H9 (cell line): Measurements from ENCODE around the gene NCKAP5. TPM values are rescaled to one million over a fixed set of nuclear protein-coding genes. Genes with fewer than 3 reads are reported as not detected.

Source experiments
- DNase-seq: peaks from one replicate; pipeline ENCODE4 v3.0.0-alpha.2; 2017
- H2AFZ ChIP-seq: one replicate; pipeline ENCODE4 v1.6.1; 2013; ENCODE audit warnings: mild to moderate bottlenecking, low read length, control low read depth, moderate library complexity
- H2AK5ac ChIP-seq: 2 replicates; pipeline ENCODE4 v1.6.1; 2013; ENCODE audit warnings: low read length, control low read depth, mixed read lengths; ENCODE audit not compliant: insufficient read length
- H2BK120ac ChIP-seq: one replicate; pipeline ENCODE4 v1.6.1; 2013; ENCODE audit warnings: low read depth, mild to moderate bottlenecking, low read length, control low read depth, inconsistent platforms; ENCODE audit not compliant: poor library complexity, severe bottlenecking
- H2BK12ac ChIP-seq: 2 replicates; pipeline ENCODE4 v1.6.1; 2013; ENCODE audit warnings: low read length, control low read depth, mixed read lengths, low read depth; ENCODE audit not compliant: insufficient read length
- H2BK15ac ChIP-seq: 2 replicates; pipeline ENCODE4 v1.6.1; 2013; ENCODE audit warnings: low read depth, low read length, control low read depth
- H2BK20ac ChIP-seq: one replicate; pipeline ENCODE4 v1.6.1; 2013; ENCODE audit warnings: low read depth, mild to moderate bottlenecking, low read length, control low read depth, inconsistent platforms; ENCODE audit not compliant: poor library complexity, severe bottlenecking
- H2BK5ac ChIP-seq: 2 replicates; pipeline ENCODE4 v1.6.1; 2013; ENCODE audit warnings: low read length, control low read depth, mixed read lengths; ENCODE audit not compliant: insufficient read length
- H3K14ac ChIP-seq: 2 replicates; pipeline ENCODE4 v1.6.1; 2013; ENCODE audit warnings: low read length, control low read depth; ENCODE audit not compliant: insufficient read depth
- H3K18ac ChIP-seq: 2 replicates; pipeline ENCODE4 v1.6.1; 2013; ENCODE audit warnings: low read depth, mild to moderate bottlenecking, mixed read lengths, low read length, control low read depth; ENCODE audit not compliant: insufficient read length
- H3K23ac ChIP-seq: 2 replicates; pipeline ENCODE4 v1.6.1; 2013; ENCODE audit warnings: low read length, control low read depth, mixed read lengths, low read depth; ENCODE audit not compliant: insufficient read length
- H3K23me2 ChIP-seq: 2 replicates; pipeline ENCODE4 v1.6.1; 2013; ENCODE audit warnings: low read depth, mild to moderate bottlenecking, mixed read lengths, low read length, control low read depth; ENCODE audit not compliant: insufficient read length, poor library complexity, severe bottlenecking
- H3K27ac ChIP-seq: 2 replicates; pipeline ENCODE4 v1.5.1; 2013; ENCODE audit warnings: low read length, control low read depth, mixed read lengths, low read depth; ENCODE audit not compliant: insufficient read length
- H3K27me3 ChIP-seq: 2 replicates; pipeline ENCODE4 v1.6.1; 2013; ENCODE audit warnings: low read length, control low read depth, inconsistent platforms; ENCODE audit not compliant: insufficient read depth
- H3K4ac ChIP-seq: 2 replicates; pipeline ENCODE4 v1.6.1; 2013; ENCODE audit warnings: low read depth, mild to moderate bottlenecking, control low read depth, inconsistent platforms, low read length, moderate library complexity
- H3K4me1 ChIP-seq: 2 replicates; pipeline ENCODE4 v1.6.1; 2013; ENCODE audit warnings: low read length, control low read depth, inconsistent platforms; ENCODE audit not compliant: insufficient read depth
- H3K4me2 ChIP-seq: 2 replicates; pipeline ENCODE4 v1.6.1; 2013; ENCODE audit warnings: low read length, control low read depth, mixed read lengths; ENCODE audit not compliant: insufficient read length, insufficient read depth
- H3K56ac ChIP-seq: 2 replicates; pipeline ENCODE4 v1.6.1; 2013; ENCODE audit warnings: low read depth, mild to moderate bottlenecking, mixed read lengths, low read length, control low read depth; ENCODE audit not compliant: insufficient read length
- H3K79me1 ChIP-seq: 2 replicates; pipeline ENCODE4 v1.6.1; 2013; ENCODE audit warnings: low read depth, mild to moderate bottlenecking, moderate library complexity, low read length, control low read depth, inconsistent platforms; ENCODE audit not compliant: insufficient read depth, poor library complexity, severe bottlenecking
- H3K79me2 ChIP-seq: 2 replicates; pipeline ENCODE4 v1.6.1; 2013; ENCODE audit warnings: low read length, control low read depth, inconsistent platforms; ENCODE audit not compliant: insufficient read depth
- H3K9ac ChIP-seq: 2 replicates; pipeline ENCODE4 v1.6.1; 2013; ENCODE audit warnings: low read length, control low read depth, mixed read lengths; ENCODE audit not compliant: insufficient read length; ENCODE audit errors: extremely low read depth
- H3K9me3 ChIP-seq: one replicate; pipeline ENCODE4 v1.6.1; 2013; ENCODE audit warnings: low read depth, low read length, inconsistent platforms; ENCODE audit not compliant: control insufficient read depth
- H3T11ph ChIP-seq: one replicate; pipeline ENCODE4 v1.6.1; 2013; ENCODE audit warnings: mild to moderate bottlenecking, low read length, control low read depth, inconsistent platforms
- H4K20me1 ChIP-seq: one replicate; pipeline ENCODE4 v1.6.1; 2013; ENCODE audit not compliant: control insufficient read depth, insufficient read length, insufficient read depth
- H4K5ac ChIP-seq: 2 replicates; pipeline ENCODE4 v1.6.1; 2013; ENCODE audit warnings: low read depth, mild to moderate bottlenecking, mixed read lengths, low read length, control low read depth; ENCODE audit not compliant: insufficient read length
- H4K8ac ChIP-seq: replicated peaks from 2 replicates; pipeline ENCODE4 v1.6.1; 2013; ENCODE audit warnings: low read length, control low read depth, mixed read lengths, low read depth; ENCODE audit not compliant: insufficient read length
- H4K91ac ChIP-seq: 2 replicates; pipeline ENCODE4 v1.6.1; 2013; ENCODE audit warnings: low read depth, mild to moderate bottlenecking, moderate library complexity, mixed read lengths, low read length, control low read depth; ENCODE audit not compliant: insufficient read length
- H3K27ac Mint-ChIP-seq, 3 experiments: 2 replicates in 2 of 3; 3 replicates in 1 of 3; pipeline ENCODE4 v1.8.0; 2020 to 2021; ENCODE audit warnings: mixed read lengths in 3 of 3, mild to moderate bottlenecking in 1 of 3, moderate library complexity in 1 of 3
- H3K27me3 Mint-ChIP-seq: 2 replicates; pipeline ENCODE4 v1.8.0; 2021; ENCODE audit warnings: low read depth, mild to moderate bottlenecking, moderate library complexity, mixed read lengths
- H3K36me3 Mint-ChIP-seq, 3 experiments: 2 replicates in 2 of 3; 3 replicates in 1 of 3; pipeline ENCODE4 v1.8.0; 2020 to 2021; ENCODE audit warnings: low read depth in 3 of 3, mixed read lengths in 3 of 3; ENCODE audit not compliant: insufficient read depth in 1 of 3
- H3K4me1 Mint-ChIP-seq, 2 experiments: 2 replicates each; pipeline ENCODE4 v1.8.0; 2020; ENCODE audit warnings: mixed read lengths in 2 of 2
- H3K4me3 Mint-ChIP-seq, 2 experiments: 2 replicates in 1 of 2; 3 replicates in 1 of 2; pipeline ENCODE4 v1.8.0; 2020 to 2021; ENCODE audit warnings: mild to moderate bottlenecking in 2 of 2, mixed read lengths in 2 of 2, moderate library complexity in 1 of 2
- H3K9me3 Mint-ChIP-seq, 2 experiments: 2 replicates in 1 of 2; 3 replicates in 1 of 2; pipeline ENCODE4 v1.8.0; 2020; ENCODE audit warnings: mild to moderate bottlenecking in 2 of 2, mixed read lengths in 2 of 2, moderate library complexity in 1 of 2
- CTCF ChIP-seq: fragments of 200-600 bp; sonication (generic); conservative IDR thresholded peaks from 3 replicates; pipeline ENCODE4 v1.8.0; 2021; ENCODE audit warnings: antibody characterized with exemption, mild to moderate bottlenecking
- WGBS: extraction: QIAGEN DNeasy Blood & Tissue Kit; methylation state at CpG from one replicate; pipeline ENCODE4 v1.1.7; 2013; ENCODE audit warnings: missing lambda C conversion rate, low lambda C conversion rate, mixed read lengths; ENCODE audit not compliant: insufficient read length; ENCODE audit errors: extremely low coverage; 5-methylcytosine and 5-hydroxymethylcytosine counted together
- total RNA-seq: library from RNA; stranded (reverse); gene quantifications from 2 replicates; pipeline ENCODE4 v1.2.1, GENCODE V29; 2021

Gene NCKAP5
- total RNA-seq, 1 experiment from 2014 or later: 0.26 TPM

- H3K23ac ChIP-seq: no peak overlapping the region
- no peak overlapping the region for H2BK20ac ChIP-seq
- Mint-ChIP-seq H3K36me3 (no peaks in the 10 kb centered on the region; a peak in 1 of 7 replicates), H3K27ac (no peak overlapping the region), H3K9me3 (peaks cover 0 to 4% of the 10 kb centered on the region in 2 experiments; a peak in 2 of 5 replicates), H3K4me3 (no peak overlapping the region), H3K4me1 (peaks cover 25% of the 10 kb centered on the region in 2 experiments), H3K27me3 (no peaks in the 10 kb centered on the region)
- no peak overlapping the region for H3K4me2 ChIP-seq
- no peak overlapping the region for H2AK5ac ChIP-seq
- H4K5ac ChIP-seq: no peak overlapping the region
- no peak overlapping the region for H2BK15ac ChIP-seq
- H3K27me3 ChIP-seq: no peaks in the 10 kb centered on the region
- no peak overlapping the region for H4K91ac ChIP-seq
- H3K79me2 ChIP-seq: no peaks in the 10 kb centered on the region
- no peaks in the 10 kb centered on the region for H3K9me3 ChIP-seq
- no peak overlapping the region for H3K4ac ChIP-seq
- H3K9ac ChIP-seq: no peak overlapping the region
- no peak overlapping the region for H2BK12ac ChIP-seq
- DNase-seq: no peak
- H2BK120ac ChIP-seq: no peak overlapping the region
- H3K79me1 ChIP-seq: no peaks in the 10 kb centered on the region
- H2BK5ac ChIP-seq: no peak overlapping the region
- no peak overlapping the region for H3K27ac ChIP-seq
- H3T11ph ChIP-seq: no peak overlapping the region
- H3K23me2 ChIP-seq: no peaks in the 10 kb centered on the region
- H3K18ac ChIP-seq: no peak overlapping the region
- H4K8ac ChIP-seq: no peak overlapping the region
- H3K4me1 ChIP-seq: peaks cover 5% of the 10 kb centered on the region; the same call in 1 of the 2 replicates
- TF ChIP-seq CTCF: no peak
- no peak overlapping the region for H2AFZ ChIP-seq
- no peaks in the 10 kb centered on the region for H4K20me1 ChIP-seq
- H3K56ac ChIP-seq: no peak overlapping the region
- WGBS: no CpG with 5 or more reads among the region's 1 CpG
- no peak overlapping the region for H3K14ac ChIP-seq
Measured at GRCh38 chr2:132636346-132636745, 931.9 kb downstream of the NCKAP5 start.
